Naive thymus-derived CD4-positive, alpha-beta T cell (primary cell): ENCODE measurements around the gene DNAH9. TPM values are rescaled to one million over a fixed set of nuclear protein-coding genes. Genes with fewer than 3 reads are reported as not detected.

Experiments
- ATAC-seq: fragments of 150-1000 bp; cut with Tn5 transposase; 2 replicates; pipeline ENCODE4 v1.10.0; 2021; ENCODE audit warnings: mild to moderate bottlenecking, moderate library complexity
- CTCF ChIA-PET: fragments of 350-600 bp; sonication (Branson Sonifier 250); formaldehyde crosslinking; loops from one replicate; lab custom pipeline; 2021; ENCODE audit warnings: antibody characterized with exemption; lab: Charles Lee
- POLR2A ChIA-PET: fragments of 350-600 bp; sonication (Branson Sonifier 250); formaldehyde crosslinking; loops from one replicate; lab custom pipeline; 2021; ENCODE audit warnings: antibody characterized with exemption, inconsistent platforms; lab: Charles Lee
- DNase-seq, 9 donors: peaks; one replicate each; pipeline versions ENCODE4 v3.0.0 to v3.0.0-alpha.2; 2020 to 2022; ENCODE audit warnings: mixed read lengths in 1 of 9
- H3K27ac ChIP-seq: one replicate; pipeline ENCODE4 v1.7.0; 2013; ENCODE audit warnings: mild to moderate bottlenecking, low read depth, low read length, moderate library complexity
- H3K27me3 ChIP-seq, 2 donors: one replicate each; pipeline ENCODE4 v1.7.0; 2013; ENCODE audit warnings: low read length in 2 of 2, mild to moderate bottlenecking in 2 of 2, moderate library complexity in 2 of 2; ENCODE audit not compliant: control insufficient read depth in 2 of 2, insufficient read depth in 2 of 2
- H3K36me3 ChIP-seq, 3 experiments: 1 replicate in 2 of 3; 2 replicates in 1 of 3; pipeline ENCODE4 v1.7.0; 2013; ENCODE audit warnings: low read length in 3 of 3, mild to moderate bottlenecking in 3 of 3, moderate library complexity in 1 of 3; ENCODE audit not compliant: insufficient read depth in 3 of 3, control insufficient read depth in 2 of 3
- H3K4me1 ChIP-seq, 2 donors: one replicate each; pipeline ENCODE4 v1.7.0; 2013; ENCODE audit warnings: low read length in 2 of 2, mild to moderate bottlenecking in 2 of 2, moderate library complexity in 1 of 2; ENCODE audit not compliant: control insufficient read depth in 2 of 2, insufficient read depth in 2 of 2
- H3K4me3 ChIP-seq: 2 replicates; pipeline ENCODE4 v1.7.0; 2013; ENCODE audit warnings: mild to moderate bottlenecking, low read length
- H3K9me3 ChIP-seq, 3 experiments: 1 replicate in 2 of 3; 2 replicates in 1 of 3; pipeline ENCODE4 v1.7.0; 2013; ENCODE audit warnings: low read length in 3 of 3; ENCODE audit not compliant: control insufficient read depth in 2 of 3
- H3K27ac Mint-ChIP-seq, 9 donors: one replicate each; pipeline ENCODE4 v1.8.0; 2020 to 2022; ENCODE audit warnings: mixed read lengths in 9 of 9, mild to moderate bottlenecking in 8 of 9, moderate library complexity in 5 of 9, inconsistent platforms in 2 of 9
- H3K27me3 Mint-ChIP-seq, 5 donors: one replicate each; pipeline ENCODE4 v1.8.0; 2021 to 2022; ENCODE audit warnings: mixed read lengths in 5 of 5, mild to moderate bottlenecking in 1 of 5
- H3K36me3 Mint-ChIP-seq, 5 donors: one replicate each; pipeline ENCODE4 v1.8.0; 2020 to 2022; ENCODE audit warnings: mixed read lengths in 5 of 5, mild to moderate bottlenecking in 3 of 5, inconsistent platforms in 1 of 5
- H3K4me1 Mint-ChIP-seq, 7 donors: one replicate each; pipeline ENCODE4 v1.8.0; 2020 to 2022; ENCODE audit warnings: mixed read lengths in 7 of 7, mild to moderate bottlenecking in 3 of 7, inconsistent platforms in 1 of 7
- H3K4me3 Mint-ChIP-seq, 10 donors: one replicate each; pipeline ENCODE4 v1.8.0; 2020 to 2022; ENCODE audit warnings: mild to moderate bottlenecking in 10 of 10, mixed read lengths in 10 of 10, moderate library complexity in 6 of 10, inconsistent platforms in 2 of 10
- H3K9me3 Mint-ChIP-seq, 11 donors: one replicate each; pipeline ENCODE4 v1.8.0; 2020 to 2022; ENCODE audit warnings: mixed read lengths in 11 of 11, mild to moderate bottlenecking in 4 of 11, inconsistent platforms in 1 of 11, moderate library complexity in 1 of 11
- intact Hi-C, 2 donors: fragments of 100-400 bp; cut with micrococcal nuclease; formaldehyde crosslinking; loops; one replicate each; pipeline ENCODE4 v1.15.1; 2023
- polyA plus RNA-seq, 2 donors: library from polyadenylated mRNA; unstranded; fragments of 300-500 nt; fragmentation: Illumina TruSeq; gene quantifications; one replicate each; pipeline ENCODE4 v1.2.3, GENCODE V29; 2021
- total RNA-seq, 6 experiments: library from RNA in 5 of 6; stranded (reverse) in 5 of 6; gene quantifications; 1 replicate in 5 of 6; 2 replicates in 1 of 6; pipeline ENCODE4 v1.2.3 and lab custom pipeline; 2021 to 2026

Gene DNAH9, protein sequence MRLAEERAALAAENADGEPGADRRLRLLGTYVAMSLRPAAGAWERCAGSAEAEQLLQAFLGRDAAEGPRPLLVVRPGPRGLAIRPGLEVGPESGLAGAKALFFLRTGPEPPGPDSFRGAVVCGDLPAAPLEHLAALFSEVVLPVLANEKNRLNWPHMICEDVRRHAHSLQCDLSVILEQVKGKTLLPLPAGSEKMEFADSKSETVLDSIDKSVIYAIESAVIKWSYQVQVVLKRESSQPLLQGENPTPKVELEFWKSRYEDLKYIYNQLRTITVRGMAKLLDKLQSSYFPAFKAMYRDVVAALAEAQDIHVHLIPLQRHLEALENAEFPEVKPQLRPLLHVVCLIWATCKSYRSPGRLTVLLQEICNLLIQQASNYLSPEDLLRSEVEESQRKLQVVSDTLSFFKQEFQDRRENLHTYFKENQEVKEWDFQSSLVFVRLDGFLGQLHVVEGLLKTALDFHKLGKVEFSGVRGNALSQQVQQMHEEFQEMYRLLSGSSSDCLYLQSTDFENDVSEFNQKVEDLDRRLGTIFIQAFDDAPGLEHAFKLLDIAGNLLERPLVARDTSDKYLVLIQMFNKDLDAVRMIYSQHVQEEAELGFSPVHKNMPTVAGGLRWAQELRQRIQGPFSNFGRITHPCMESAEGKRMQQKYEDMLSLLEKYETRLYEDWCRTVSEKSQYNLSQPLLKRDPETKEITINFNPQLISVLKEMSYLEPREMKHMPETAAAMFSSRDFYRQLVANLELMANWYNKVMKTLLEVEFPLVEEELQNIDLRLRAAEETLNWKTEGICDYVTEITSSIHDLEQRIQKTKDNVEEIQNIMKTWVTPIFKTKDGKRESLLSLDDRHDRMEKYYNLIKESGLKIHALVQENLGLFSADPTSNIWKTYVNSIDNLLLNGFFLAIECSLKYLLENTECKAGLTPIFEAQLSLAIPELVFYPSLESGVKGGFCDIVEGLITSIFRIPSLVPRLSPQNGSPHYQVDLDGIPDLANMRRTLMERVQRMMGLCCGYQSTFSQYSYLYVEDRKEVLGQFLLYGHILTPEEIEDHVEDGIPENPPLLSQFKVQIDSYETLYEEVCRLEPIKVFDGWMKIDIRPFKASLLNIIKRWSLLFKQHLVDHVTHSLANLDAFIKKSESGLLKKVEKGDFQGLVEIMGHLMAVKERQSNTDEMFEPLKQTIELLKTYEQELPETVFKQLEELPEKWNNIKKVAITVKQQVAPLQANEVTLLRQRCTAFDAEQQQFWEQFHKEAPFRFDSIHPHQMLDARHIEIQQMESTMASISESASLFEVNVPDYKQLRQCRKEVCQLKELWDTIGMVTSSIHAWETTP (N-terminal part only)
- total RNA-seq = not detected
- not detected for polyA plus RNA-seq
- total RNA-seq (lab: John Stamatoyannopoulos, UW) = not detected

DNA sequence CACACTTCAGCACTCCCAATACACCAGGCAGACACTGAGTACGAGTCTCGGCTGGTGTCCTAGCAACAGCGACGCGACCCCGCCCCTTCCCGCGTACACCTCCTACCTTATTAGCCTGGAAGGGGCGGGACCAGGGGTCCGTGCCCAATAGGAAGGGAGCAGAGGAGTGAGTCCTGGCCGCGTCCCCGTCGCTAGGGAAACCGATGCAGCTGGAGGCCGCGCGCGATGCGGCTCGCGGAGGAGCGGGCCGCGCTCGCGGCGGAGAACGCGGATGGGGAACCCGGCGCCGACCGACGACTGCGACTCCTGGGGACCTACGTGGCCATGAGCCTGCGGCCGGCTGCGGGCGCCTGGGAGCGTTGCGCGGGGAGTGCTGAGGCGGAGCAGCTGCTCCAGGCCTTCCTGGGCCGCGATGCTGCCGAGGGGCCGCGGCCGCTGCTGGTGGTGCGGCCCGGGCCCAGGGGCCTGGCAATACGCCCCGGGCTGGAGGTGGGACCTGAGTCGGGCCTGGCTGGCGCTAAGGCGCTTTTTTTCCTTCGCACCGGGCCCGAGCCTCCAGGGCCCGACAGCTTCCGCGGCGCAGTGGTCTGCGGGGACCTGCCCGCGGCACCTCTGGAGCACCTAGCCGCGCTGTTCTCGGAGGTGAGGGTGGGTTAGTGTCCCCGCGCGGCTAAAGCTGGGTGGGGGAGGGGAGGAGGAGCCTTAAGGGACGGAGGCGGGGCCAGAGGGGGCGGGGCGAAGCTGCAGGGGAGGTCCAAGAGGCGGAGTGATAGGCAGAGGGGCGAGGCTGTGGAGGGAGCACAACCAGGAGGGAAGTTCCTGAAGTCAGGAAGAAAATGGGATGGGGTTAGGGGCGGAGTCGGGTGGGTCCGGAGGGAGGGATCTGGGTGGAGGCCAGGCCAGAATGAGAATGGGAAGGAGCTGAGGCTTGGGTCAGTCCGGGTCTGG lies at the start of gene DNAH9:
TSS of gene DNAH9 (plus strand) at position 197 of the 948 bp plus-strand sequence. CDS start at position 226, 29 bp downstream.
- H3K27me3 Mint-ChIP-seq = peaks cover 10 to 53% (median 43%) of the 10 kb centered on the region in 5 donors
- ChIA-PET CTCF (no interaction called here), POLR2A (no interaction called here)
- ATAC-seq (no peak), DNase-seq (peak in 1 of 9 donors; percentile 19)
- H3K36me3 Mint-ChIP-seq = peaks cover 0 to 4% (median 0%) of the 10 kb centered on the region in 5 donors
- intact Hi-C loops = no loop called here
- Histone ChIP-seq H3K27ac (no peak within 1 kb of the TSS), H3K4me1 (no peaks in the 10 kb centered on the region), H3K9me3 (no peaks in the 10 kb centered on the region), H3K4me3 (no peak within 1 kb of the TSS), H3K36me3 (no peaks in the 10 kb centered on the region), H3K27me3 (no peaks in the 10 kb centered on the region)
- H3K27ac Mint-ChIP-seq = no peak within 1 kb of the TSS
- H3K9me3 Mint-ChIP-seq = peaks cover 2 to 29% (median 7%) of the 10 kb centered on the region in 11 donors
- peak within 1 kb of the TSS in 8 of 10 donors; percentile 6 to 61 (median 34) for H3K4me3 Mint-ChIP-seq
- peaks cover 0 to 5% (median 0%) of the 10 kb centered on the region in 7 donors for H3K4me1 Mint-ChIP-seq

DNA sequence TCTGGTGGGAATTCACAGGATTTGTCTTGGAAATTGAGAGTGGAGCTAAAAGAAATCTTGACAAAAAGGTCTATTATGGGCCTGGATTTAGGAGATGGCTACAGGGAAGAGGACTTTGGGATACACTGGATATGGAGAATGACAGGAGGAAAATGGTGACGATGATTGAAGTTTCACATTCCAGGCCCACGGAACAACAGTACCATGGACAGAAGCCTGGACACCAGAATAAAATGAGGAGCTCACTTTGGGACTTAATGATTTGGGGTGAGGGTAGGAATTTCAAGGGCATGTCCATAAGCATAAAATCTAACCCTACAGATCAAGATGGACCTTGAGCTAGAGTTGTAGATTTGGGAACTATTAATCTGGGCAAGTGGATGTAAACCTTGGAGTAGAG lies 47.8 kb upstream of the DNAH9 start:
- ATAC-seq = no peak
- H3K27me3 Mint-ChIP-seq = no peaks in the 10 kb centered on the region
- POLR2A ChIA-PET = no interaction called here
- H3K4me1 Mint-ChIP-seq = no peaks in the 10 kb centered on the region
- intact Hi-C loops = no loop called here
- CTCF ChIA-PET = no interaction called here
- no peak overlapping the region for H3K4me3 Mint-ChIP-seq
- H3K27ac Mint-ChIP-seq = no peak overlapping the region
- Histone ChIP-seq H3K4me3 (no peak overlapping the region), H3K4me1 (no peaks in the 10 kb centered on the region), H3K36me3 (no peaks in the 10 kb centered on the region), H3K27me3 (no peaks in the 10 kb centered on the region), H3K27ac (no peak overlapping the region), H3K9me3 (no peaks in the 10 kb centered on the region)
- peaks cover 0 to 6% (median 0%) of the 10 kb centered on the region in 5 donors for H3K36me3 Mint-ChIP-seq
- no peak for DNase-seq
- peaks cover 0 to 19% (median 6%) of the 10 kb centered on the region in 11 donors for H3K9me3 Mint-ChIP-seq

DNA sequence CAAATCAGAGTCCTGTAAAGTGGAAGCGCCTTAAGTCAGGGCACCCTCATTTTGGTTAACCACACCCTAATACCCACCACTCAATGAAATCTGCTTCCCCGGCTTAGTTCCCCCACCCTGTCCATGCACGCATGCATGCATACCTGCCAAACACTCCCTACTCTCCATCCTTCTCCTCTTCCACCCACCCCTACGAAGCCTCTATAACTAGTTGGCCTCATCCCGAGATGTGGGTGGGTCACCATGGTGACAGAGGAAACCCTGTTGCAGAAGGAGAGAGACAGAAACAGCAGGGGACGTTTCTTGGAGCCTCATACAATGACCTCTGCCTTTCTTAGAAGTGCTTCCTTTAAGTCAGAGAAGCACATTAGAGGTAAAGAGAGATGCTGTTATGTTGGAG lies 46.8 kb upstream of the DNAH9 start:
- no peak overlapping the region for H3K27ac Mint-ChIP-seq
- Histone ChIP-seq H3K9me3 (no peaks in the 10 kb centered on the region), H3K4me3 (no peak overlapping the region), H3K27me3 (no peaks in the 10 kb centered on the region), H3K27ac (no peak overlapping the region), H3K4me1 (no peaks in the 10 kb centered on the region), H3K36me3 (no peaks in the 10 kb centered on the region)
- H3K36me3 Mint-ChIP-seq = peaks cover 0 to 6% (median 0%) of the 10 kb centered on the region in 5 donors
- POLR2A ChIA-PET = interaction anchor here (0.6 kb wide), 1 partner anchor 7 kb away, joined by 3 read pairs; no protein-coding TSS in a partner anchor
- no peaks in the 10 kb centered on the region for H3K27me3 Mint-ChIP-seq
- DNase-seq (no peak), ATAC-seq (no peak)
- H3K4me1 Mint-ChIP-seq = no peaks in the 10 kb centered on the region
- no peak overlapping the region for H3K4me3 Mint-ChIP-seq
- H3K9me3 Mint-ChIP-seq = peaks cover 0 to 25% (median 4%) of the 10 kb centered on the region in 11 donors
- CTCF ChIA-PET = no interaction called here
- intact Hi-C loops = no loop called here

DNA sequence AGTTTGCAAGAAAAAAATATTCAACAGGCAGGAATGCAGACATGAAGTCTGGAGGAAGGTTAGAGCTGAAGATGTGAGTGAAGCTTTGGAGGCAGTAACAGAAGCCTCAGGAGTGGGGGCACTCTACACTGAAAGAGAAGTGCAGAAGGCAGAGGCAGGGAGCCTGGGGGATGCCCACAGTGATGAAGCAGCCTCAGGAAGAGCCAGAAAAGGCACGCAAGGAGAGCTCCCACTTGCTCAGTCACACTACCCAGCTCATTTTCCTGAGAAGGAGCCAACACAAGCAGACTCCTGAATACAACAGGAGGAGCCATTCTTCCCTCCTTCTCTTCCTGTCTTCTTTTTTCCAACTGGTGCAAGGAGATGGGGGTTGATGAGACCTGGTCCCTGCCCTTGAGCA lies 45.1 kb upstream of the DNAH9 start:
- Mint-ChIP-seq H3K4me3 (no peak overlapping the region), H3K27me3 (no peaks in the 10 kb centered on the region), H3K36me3 (peaks cover 0 to 6% (median 0%) of the 10 kb centered on the region in 5 donors), H3K9me3 (peaks cover 0 to 25% (median 6%) of the 10 kb centered on the region in 11 donors), H3K27ac (no peak overlapping the region), H3K4me1 (no peaks in the 10 kb centered on the region)
- Histone ChIP-seq H3K4me3 (no peak overlapping the region), H3K27ac (no peak overlapping the region), H3K4me1 (no peaks in the 10 kb centered on the region), H3K9me3 (no peaks in the 10 kb centered on the region), H3K27me3 (no peaks in the 10 kb centered on the region), H3K36me3 (no peaks in the 10 kb centered on the region)
- intact Hi-C loops = no loop called here
- ChIA-PET CTCF (no interaction called here), POLR2A (no interaction called here)
- DNase-seq = no peak
- no peak for ATAC-seq

DNA sequence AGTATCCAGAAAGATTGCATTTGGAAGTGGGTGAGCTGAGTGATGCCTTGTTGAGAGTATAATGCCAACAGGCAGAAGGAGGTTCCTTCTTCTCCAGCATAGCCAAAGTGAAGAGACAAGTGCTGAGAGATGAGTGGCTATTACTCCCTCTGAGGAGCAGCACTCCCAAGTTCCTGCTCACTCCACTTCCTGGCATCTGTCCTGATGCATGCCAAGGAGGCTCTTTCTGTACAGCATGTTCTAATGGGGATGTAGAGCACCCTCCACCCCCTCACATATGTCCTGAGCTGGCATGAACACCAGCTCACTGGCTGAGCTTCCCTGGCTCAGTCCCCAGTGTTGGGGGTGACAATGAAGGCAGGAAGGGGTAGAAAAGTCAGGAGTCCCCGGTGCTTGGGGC lies 44.2 kb upstream of the DNAH9 start:
- intact Hi-C loops = no loop called here
- CTCF ChIA-PET = no interaction called here
- POLR2A ChIA-PET = no interaction called here
- no peaks in the 10 kb centered on the region for H3K9me3 ChIP-seq
- Mint-ChIP-seq H3K9me3 (peaks cover 0 to 25% (median 6%) of the 10 kb centered on the region in 11 donors), H3K27ac (no peak overlapping the region), H3K4me3 (no peak overlapping the region), H3K36me3 (peaks cover 0 to 6% (median 0%) of the 10 kb centered on the region in 5 donors), H3K27me3 (no peaks in the 10 kb centered on the region), H3K4me1 (no peaks in the 10 kb centered on the region)
- H3K27ac ChIP-seq = no peak overlapping the region
- ATAC-seq (no peak), DNase-seq (no peak)
- H3K4me1 ChIP-seq = no peaks in the 10 kb centered on the region
- no peaks in the 10 kb centered on the region for H3K27me3 ChIP-seq
- H3K36me3 ChIP-seq = no peaks in the 10 kb centered on the region
- no peak overlapping the region for H3K4me3 ChIP-seq
